ENCODE measurements around the gene AHI1.
"Not testable (repeated sequence)": the region's sequence is repeated elsewhere in the genome, so short reads cannot be mapped to it uniquely, and the experiment has no call there.

Gene AHI1

GRCh38 chr6:135496800-135497411 lies 634 bp downstream of the AHI1 start:
- peak overlapping the region; percentile 88 for H3K4me3 ChIP-seq (ENCODE audit: low read length)
- TF ChIP-seq ZNF274 (IDR thresholded peaks at IDR 0.05; ENCODE audit: low read depth, low read length): no peak

- no peak overlapping the region for H3K4me3 ChIP-seq (ENCODE audit: low read length)
- no peak for TF ChIP-seq ZNF274 (IDR thresholded peaks at IDR 0.05; ENCODE audit: low read depth, low read length)
Measured at GRCh38 chr6:135493218-135493961, 4.2 kb downstream of the AHI1 start.

- no peak for TF ChIP-seq ZNF274 (IDR thresholded peaks at IDR 0.05; ENCODE audit: low read depth, low read length)
- H3K4me3 ChIP-seq (ENCODE audit: low read length): no peak overlapping the region
Measured at GRCh38 chr6:135490381-135490780, 7.2 kb downstream of the AHI1 start.

GRCh38 chr6:135488023-135488422 lies 9.5 kb downstream of the AHI1 start:
- no peak for TF ChIP-seq ZNF274 (IDR thresholded peaks at IDR 0.05; ENCODE audit: low read depth, low read length)
- H3K4me3 ChIP-seq (ENCODE audit: low read length): no peak overlapping the region

- H3K4me3 ChIP-seq (ENCODE audit: low read length): not testable (repeated sequence)
Measured at GRCh38 chr6:135483903-135484302, 13.6 kb downstream of the AHI1 start.

- no peak for TF ChIP-seq ZNF274 (IDR thresholded peaks at IDR 0.05; ENCODE audit: low read depth, low read length)
- H3K4me3 ChIP-seq (ENCODE audit: low read length): no peak overlapping the region
Measured at GRCh38 chr6:135481783-135482369, 15.7 kb downstream of the AHI1 start.

GRCh38 chr6:135479601-135480000 lies 17.9 kb downstream of the AHI1 start:
- TF ChIP-seq ZNF274 (IDR thresholded peaks at IDR 0.05; ENCODE audit: low read depth, low read length): no peak
- H3K4me3 ChIP-seq (ENCODE audit: low read length): no peak overlapping the region

GRCh38 chr6:135478626-135479025 lies 18.9 kb downstream of the AHI1 start:
- no peak overlapping the region for H3K4me3 ChIP-seq (ENCODE audit: low read length)
- TF ChIP-seq ZNF274 (IDR thresholded peaks at IDR 0.05; ENCODE audit: low read depth, low read length): no peak

GRCh38 chr6:135475292-135475886 lies 22.2 kb downstream of the AHI1 start:
- TF ChIP-seq ZNF274 (IDR thresholded peaks at IDR 0.05; ENCODE audit: low read depth, low read length): no peak
- no peak overlapping the region for H3K4me3 ChIP-seq (ENCODE audit: low read length)

GRCh38 chr6:135474362-135474761 lies 23.2 kb downstream of the AHI1 start:
- H3K4me3 ChIP-seq (ENCODE audit: low read length): no peak overlapping the region
- no peak for TF ChIP-seq ZNF274 (IDR thresholded peaks at IDR 0.05; ENCODE audit: low read depth, low read length)

- no peak overlapping the region for H3K4me3 ChIP-seq (ENCODE audit: low read length)
- no peak for TF ChIP-seq ZNF274 (IDR thresholded peaks at IDR 0.05; ENCODE audit: low read depth, low read length)
Measured at GRCh38 chr6:135465903-135466302, 31.6 kb downstream of the AHI1 start.

GRCh38 chr6:135465307-135465706 lies 32.2 kb downstream of the AHI1 start:
- no peak for TF ChIP-seq ZNF274 (IDR thresholded peaks at IDR 0.05; ENCODE audit: low read depth, low read length)
- H3K4me3 ChIP-seq (ENCODE audit: low read length): no peak overlapping the region

- TF ChIP-seq ZNF274 (IDR thresholded peaks at IDR 0.05; ENCODE audit: low read depth, low read length): no peak
- H3K4me3 ChIP-seq (ENCODE audit: low read length): no peak overlapping the region
Measured at GRCh38 chr6:135464634-135465033, 32.9 kb downstream of the AHI1 start.

- TF ChIP-seq ZNF274 (IDR thresholded peaks at IDR 0.05; ENCODE audit: low read depth, low read length): no peak
- no peak overlapping the region for H3K4me3 ChIP-seq (ENCODE audit: low read length)
Measured at GRCh38 chr6:135461208-135461607, 36.3 kb downstream of the AHI1 start.

GRCh38 chr6:135458051-135458450 lies 39.5 kb downstream of the AHI1 start:
- H3K4me3 ChIP-seq (ENCODE audit: low read length): no peak overlapping the region
- no peak for TF ChIP-seq ZNF274 (IDR thresholded peaks at IDR 0.05; ENCODE audit: low read depth, low read length)
